ENCODE measurements around the gene PLCD1. TPM values are rescaled to one million over a fixed set of nuclear protein-coding genes. Genes with fewer than 3 reads are reported as not detected.
A peak's percentile ranks its signal among the peaks of the same experiment; 100 is the strongest.

The PLCD1 gene
- total RNA-seq, 4 donors from 2014 or later: 30.2 to 55.4 (median 43.8) TPM

DNA sequence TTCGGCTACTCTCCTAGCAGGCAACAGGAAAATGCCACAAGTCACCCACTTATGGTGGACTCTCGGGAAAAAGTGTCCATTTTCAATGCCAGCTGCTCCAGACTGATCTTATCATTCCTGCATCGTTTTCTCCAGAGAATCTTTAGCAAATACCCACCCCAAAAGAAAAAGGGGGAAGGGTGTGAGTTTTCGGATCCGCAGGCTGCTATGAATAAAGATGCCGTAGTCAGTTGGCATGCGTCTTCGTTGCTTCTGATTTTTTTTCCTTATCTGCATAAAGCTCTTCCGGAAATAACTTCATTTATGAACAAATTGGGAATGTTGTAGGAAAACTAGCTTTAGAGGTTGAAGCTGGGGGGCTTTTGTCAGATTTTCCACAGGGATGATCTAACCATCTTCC lies 61.2 kb downstream of the PLCD1 start:
- intact Hi-C loops (cut with DNase I; ENCODE audit: low total_unique reads): no loop called here
- TF ChIP-seq POLR2A (IDR thresholded peaks at IDR 0.05): no peak
- no peak for TF ChIP-seq CTCF (IDR thresholded peaks at IDR 0.05)
- H3K4me3 ChIP-seq (ENCODE audit: low read depth, poor library complexity, severe bottlenecking): no peak overlapping the region
- DNase-seq (ENCODE audit: low spot score in 2 of 2): peak in 1 of 2 donors; percentile 15
- 85 to 87% methylated on average over 9 of the region's 9 CpGs for WGBS, 2 donors

- DNase-seq (ENCODE audit: low spot score in 2 of 2): peak in 1 of 2 donors; percentile 90
- TF ChIP-seq POLR2A (IDR thresholded peaks at IDR 0.05) (no peak), CTCF (IDR thresholded peaks at IDR 0.05) (peak in 1 of 3 donors; percentile 28)
- H3K4me3 ChIP-seq (ENCODE audit: low read depth, poor library complexity, severe bottlenecking): no peak overlapping the region
- 56 to 57% methylated on average over 7 of the region's 7 CpGs for WGBS, 2 donors
- intact Hi-C loops (cut with DNase I; ENCODE audit: low total_unique reads): no loop called here
Observed at GRCh38 chr3:37967260-37967881, 62.1 kb downstream of the PLCD1 start.

- intact Hi-C loops (cut with DNase I; ENCODE audit: low total_unique reads): no loop called here
- H3K4me3 ChIP-seq (ENCODE audit: low read depth, poor library complexity, severe bottlenecking): no peak overlapping the region
- no peak for TF ChIP-seq CTCF (IDR thresholded peaks at IDR 0.05)
- no peak for TF ChIP-seq POLR2A (IDR thresholded peaks at IDR 0.05)
- WGBS, 2 donors: 86 to 90% methylated on average over 1 of the region's 1 CpG
- no peak for DNase-seq (ENCODE audit: low spot score in 2 of 2)
Observed at GRCh38 chr3:37964716-37965115, 64.7 kb downstream of the PLCD1 start.

DNA sequence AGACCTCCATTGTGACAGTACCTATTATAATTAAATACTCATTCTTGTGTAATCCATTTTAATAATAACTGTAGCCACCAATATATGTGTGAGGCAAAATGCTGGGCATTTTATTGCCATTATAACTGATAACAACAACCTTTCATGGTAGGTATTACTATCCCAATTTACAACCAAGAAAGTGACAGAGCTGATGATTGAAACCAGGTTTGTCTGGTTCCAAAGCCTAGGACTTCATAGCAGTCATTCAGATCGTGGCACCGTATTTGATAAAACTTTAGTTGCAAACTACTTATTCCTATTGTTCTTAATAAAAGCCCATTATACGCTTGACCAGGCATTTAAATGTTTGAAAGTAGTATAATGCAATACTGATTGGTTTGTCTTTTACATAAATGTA lies 65.3 kb downstream of the PLCD1 start:
- WGBS, 2 donors: 95 to 99% methylated on average over 3 of the region's 3 CpGs
- intact Hi-C loops (cut with DNase I; ENCODE audit: low total_unique reads): no loop called here

DNA sequence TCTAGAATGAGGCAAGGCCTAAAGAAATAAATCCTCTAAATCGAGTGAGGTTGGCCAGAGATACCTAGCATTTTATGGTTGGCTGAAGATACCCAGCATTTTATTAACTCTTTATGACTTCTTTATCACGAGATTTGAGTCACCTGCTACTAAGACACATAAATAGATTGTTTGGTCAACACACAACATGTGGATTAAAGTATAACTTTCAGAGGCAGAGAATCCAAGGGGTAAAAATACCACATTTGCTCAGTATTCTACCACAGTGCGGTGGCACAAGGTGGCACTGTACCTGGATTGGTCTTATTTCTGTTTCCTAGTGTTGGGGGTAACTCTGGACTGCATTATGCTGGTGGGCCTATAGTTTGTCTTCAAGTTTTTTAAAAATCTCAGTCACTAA lies 65.8 kb downstream of the PLCD1 start:
- intact Hi-C loops (cut with DNase I; ENCODE audit: low total_unique reads): no loop called here
- 80 to 85% methylated on average over 3 of the region's 3 CpGs for WGBS, 2 donors
- DNase-seq (ENCODE audit: low spot score in 2 of 2): no peak

More for the DNA sequence above, 65.3 kb downstream of the PLCD1 start:
- DNase-seq (ENCODE audit: low spot score in 2 of 2): no peak
- no peak for TF ChIP-seq CTCF (IDR thresholded peaks at IDR 0.05)
- no peak for TF ChIP-seq POLR2A (IDR thresholded peaks at IDR 0.05)
- H3K4me3 ChIP-seq (ENCODE audit: low read depth, poor library complexity, severe bottlenecking): no peak overlapping the region

More for the DNA sequence above, 65.8 kb downstream of the PLCD1 start:
- H3K4me3 ChIP-seq (ENCODE audit: low read depth, poor library complexity, severe bottlenecking): no peak overlapping the region
- TF ChIP-seq CTCF (IDR thresholded peaks at IDR 0.05): no peak
- TF ChIP-seq POLR2A (IDR thresholded peaks at IDR 0.05): no peak
